Globus pallidus (tissue), 1 donor: Measurements from ENCODE around the gene CAPN3.
A peak's percentile ranks its signal among the peaks of the same experiment; 100 is the strongest.
"Not testable (repeated sequence)": the region's sequence is repeated elsewhere in the genome, so short reads cannot be mapped to it uniquely, and the experiment has no call there.

Experiments used
- DNase-seq: peaks from one replicate; pipeline ENCODE4 v3.0.0-alpha.2; 2015; ENCODE audit warnings: low spot score

The CAPN3 gene

DNA sequence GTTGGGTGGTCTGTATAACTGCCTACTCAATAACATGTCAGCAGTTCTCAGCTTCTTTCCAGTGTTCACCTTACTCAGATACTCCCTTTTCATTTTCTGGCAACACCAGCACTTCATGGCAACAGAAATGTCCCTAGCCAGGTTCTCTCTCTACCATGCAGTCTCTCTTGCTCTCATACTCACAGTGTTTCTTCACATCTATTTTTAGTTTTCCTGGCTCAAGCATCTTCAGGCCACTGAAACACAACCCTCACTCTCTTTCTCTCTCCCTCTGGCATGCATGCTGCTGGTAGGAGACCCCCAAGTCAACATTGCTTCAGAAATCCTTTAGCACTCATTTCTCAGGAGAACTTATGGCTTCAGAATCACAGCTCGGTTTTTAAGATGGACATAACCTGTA lies at the start of gene CAPN3:
Gene CAPN3, plus strand, starts transcription at position 253 of the 400 bp plus-strand sequence. CDS start 305 bp downstream, outside the sequence.
- DNase-seq: no peak

DNA sequence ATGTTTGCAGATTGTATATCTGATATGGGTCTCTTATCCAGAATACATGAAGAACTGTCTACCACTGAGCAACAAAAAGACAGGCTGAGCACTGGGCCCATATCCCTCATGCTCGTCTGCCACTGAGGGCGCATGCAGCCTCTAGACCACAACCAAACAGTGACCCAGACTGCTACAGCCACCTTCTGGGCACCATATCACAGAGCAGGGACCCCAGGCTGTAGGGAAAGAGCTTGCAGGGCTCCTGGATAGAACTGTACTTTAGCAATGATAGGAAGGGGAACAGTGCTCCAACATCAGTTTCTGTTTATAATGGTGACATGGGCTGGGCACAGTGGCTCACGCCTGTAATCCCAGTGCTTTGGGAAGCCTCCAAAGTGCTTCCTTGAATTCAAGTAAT lies 45.8 kb upstream of the CAPN3 start:
- DNase-seq: no peak

DNA sequence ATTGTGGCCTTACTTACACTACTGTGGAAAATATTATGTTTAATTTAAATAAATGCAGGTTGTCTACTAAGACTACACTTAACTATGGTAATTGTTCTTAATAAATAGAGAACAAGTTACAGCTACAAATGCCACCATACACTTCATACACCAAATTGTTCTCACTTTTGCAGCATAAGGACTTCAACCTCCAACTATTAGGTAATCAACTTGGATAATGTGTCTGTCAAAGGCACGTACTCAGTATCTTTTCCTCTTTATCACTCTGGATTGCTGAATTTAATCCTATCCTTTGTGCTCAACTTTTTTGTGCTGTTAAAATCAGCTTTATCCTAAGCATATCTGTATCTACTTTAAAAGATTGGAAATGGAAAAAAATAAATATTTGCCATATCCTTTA lies 44.5 kb upstream of the CAPN3 start:
- DNase-seq: no peak

DNA sequence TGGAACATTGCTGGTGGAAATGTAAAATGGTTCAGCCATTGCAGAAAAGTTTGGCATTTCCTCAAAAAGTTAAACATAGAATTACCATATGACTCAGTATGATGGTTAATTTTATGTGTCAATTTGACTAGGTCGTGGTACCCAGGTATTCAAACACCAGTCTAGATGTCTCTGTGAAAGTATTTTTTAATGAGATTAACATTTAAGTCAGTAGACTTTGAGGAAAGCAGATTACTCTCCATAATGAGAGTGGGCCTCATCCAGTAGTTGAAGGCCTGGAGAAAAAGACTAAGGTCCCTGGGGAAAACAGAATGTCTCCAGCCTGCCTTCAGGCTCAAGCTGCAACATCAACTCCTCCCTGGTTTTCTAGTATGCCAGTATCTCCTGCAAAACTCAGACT lies 43.8 kb upstream of the CAPN3 start:
- DNase-seq: no peak

DNA sequence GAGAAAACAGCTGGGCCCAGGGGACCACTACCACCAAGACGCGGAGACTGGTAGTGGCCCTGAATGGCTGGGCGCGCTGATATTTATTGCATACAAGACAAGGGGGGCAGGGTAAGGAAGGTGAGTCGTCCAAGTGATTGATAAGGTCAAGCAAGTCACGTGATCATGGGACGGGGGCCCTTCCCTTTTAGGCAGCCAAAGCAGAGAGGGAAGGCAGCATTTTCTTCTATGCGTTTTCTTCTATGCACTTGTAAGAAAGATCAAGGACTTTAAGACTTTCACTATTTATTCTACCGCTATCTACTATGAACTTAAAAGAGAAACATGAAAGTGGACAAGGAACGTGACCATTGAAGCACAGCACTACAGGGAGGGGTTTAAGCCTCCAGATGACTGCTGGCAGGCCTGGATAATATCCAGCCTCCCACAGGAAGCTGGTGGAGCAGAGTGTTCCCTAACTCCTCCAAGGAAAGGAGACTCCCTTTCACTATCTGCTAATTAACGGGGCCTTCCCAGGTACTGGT lies 43.0 kb upstream of the CAPN3 start:
- not testable (repeated sequence) for DNase-seq

DNA sequence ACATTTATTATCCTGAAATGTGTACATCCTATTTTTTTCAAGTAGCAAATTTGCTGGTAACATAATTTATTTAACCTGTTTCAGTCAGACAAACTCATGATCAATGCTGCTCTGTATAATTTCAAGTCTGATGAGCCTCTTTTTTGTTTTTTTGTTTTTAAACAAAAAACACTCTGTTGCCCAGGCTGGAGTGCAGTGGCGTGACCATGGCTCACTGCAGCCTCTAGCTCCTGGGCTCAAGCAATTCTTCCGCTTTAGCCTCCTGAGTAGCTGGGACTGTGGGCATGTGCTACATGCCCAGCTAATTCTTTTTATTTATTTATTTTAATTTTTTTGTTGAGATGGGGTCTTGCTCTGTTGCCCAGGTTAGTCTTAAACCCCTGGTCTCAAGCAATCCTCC lies 40.1 kb upstream of the CAPN3 start:
- peak; percentile 1 for DNase-seq

DNA sequence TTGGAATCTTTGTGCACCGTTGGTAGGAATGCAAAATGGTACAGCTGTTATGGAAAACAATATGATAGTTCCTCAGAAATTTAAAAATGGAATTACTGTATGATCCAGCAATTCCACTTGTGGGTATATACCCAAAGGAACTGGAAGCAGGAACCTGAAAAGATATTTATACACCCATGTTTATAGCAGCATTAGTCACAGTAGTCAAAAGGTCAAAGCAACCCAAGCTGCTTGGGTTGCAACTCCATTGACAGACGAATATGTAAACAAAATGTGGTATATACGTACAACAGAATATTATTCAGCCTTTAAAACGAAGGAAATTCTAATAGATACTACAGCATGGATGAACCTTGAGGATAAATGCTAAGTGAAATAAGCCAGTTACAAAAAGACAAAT lies 35.0 kb upstream of the CAPN3 start:
- no peak for DNase-seq

DNA sequence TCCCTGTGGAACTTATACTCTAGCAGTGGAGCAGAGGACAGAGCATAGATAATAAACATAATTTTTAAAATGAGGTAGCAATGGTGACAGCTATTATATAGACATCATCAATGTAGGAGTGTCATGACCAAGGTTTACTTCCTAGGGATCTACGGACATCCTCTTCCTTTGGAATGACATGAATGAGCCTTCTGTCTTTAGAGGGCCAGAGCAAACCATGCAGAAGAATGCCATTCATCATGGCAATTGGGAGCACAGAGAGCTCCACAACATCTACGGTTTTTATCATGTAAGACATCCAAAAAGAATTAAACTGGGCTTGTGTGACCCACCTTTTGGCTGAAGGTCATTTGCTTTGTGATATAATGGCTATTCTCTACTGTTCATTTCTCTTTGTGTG lies 30.1 kb upstream of the CAPN3 start:
- DNase-seq: peak; percentile 15

DNA sequence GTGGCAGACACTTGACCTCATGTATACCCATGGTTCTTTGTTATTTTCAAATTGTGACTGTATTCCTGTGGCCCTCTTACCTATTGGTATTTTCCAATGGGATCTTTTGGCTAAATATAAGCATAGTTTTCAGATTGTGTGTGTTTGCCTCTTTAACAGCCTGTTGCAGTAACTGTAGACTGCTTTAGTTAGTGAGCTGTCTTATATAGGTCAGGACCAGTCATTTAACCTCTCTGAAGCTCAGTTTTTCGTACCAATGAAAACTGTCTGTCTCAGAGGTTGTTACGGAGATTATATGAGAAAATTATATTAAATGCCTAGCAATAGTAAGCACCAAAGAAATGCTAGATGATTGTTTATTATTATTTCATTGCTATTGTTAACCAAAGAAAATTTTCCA lies 29.3 kb upstream of the CAPN3 start:
- no peak for DNase-seq

DNA sequence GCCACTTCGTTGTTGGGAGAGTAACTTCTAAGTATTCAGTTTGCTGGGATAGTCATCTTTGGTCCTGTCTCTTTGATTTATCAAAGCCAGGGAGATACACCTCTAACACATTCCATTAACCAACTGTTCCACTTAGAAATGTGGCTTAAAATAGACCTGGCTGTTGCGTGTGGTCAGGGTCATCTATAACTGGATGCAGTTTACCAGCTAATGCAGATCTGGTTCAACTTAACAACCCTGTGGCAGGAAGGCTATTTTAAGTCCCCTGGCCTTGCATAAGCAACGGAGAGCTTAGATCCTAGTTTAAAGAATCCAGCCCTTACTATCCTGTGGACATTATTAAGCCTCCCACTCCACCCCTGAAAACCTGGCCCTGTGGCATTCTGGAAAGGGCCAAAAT lies 28.1 kb upstream of the CAPN3 start:
- no peak for DNase-seq

DNA sequence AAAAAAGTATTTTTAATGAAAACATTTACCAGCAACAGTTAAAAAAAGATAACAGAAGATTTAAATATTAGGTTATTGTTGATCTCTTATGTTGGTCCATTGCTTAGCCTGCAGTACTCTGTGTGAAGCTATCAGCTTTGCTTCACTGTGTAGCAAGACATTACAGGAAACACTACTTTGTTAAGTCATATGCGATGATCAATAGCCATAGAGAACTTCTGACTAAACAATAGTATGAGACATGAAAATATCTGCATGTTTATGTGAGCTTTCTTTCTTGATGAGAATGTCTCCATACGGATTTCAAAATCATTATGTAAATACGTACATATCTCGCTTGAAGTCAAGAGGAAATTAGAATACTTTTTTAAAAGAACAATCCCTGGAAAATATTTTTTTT lies 27.0 kb upstream of the CAPN3 start:
- DNase-seq: no peak

DNA sequence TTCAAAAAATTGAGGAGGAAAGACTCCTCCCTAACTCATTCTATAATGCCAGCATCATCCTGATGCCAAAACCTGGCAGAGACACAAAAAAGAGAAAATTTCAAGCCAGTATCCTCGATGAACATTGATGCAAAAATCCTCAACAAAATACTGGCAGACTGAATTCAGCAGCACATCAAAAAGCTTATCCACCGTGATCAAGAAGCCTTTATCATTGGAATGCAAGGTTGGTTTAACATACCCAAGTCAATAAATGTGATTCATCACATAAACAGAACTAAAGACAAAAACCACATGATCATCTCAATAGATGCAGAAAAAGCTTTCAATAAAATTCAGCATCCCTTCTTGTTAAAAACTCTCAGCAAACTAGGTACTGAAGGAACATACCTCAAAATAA lies 24.2 kb upstream of the CAPN3 start:
- DNase-seq: no peak

DNA sequence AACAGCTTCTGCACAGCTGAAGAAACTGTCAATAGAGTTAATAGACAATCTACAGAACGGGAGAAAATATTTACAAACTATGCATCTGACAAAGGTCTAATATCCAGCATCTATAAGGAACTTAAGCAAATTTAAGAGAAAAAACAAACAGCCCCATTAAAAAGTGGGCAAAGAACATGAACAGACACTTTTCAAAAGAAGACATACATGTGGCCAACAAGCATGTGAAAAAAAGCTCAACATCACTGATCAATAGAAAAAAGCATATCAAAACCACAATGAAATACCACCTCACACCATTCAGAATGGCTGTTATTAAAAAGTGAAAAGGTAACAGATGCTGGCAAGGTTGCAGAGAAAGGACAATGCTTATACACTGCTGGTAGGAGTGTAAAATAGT lies 22.7 kb upstream of the CAPN3 start:
- not testable (repeated sequence) for DNase-seq

DNA sequence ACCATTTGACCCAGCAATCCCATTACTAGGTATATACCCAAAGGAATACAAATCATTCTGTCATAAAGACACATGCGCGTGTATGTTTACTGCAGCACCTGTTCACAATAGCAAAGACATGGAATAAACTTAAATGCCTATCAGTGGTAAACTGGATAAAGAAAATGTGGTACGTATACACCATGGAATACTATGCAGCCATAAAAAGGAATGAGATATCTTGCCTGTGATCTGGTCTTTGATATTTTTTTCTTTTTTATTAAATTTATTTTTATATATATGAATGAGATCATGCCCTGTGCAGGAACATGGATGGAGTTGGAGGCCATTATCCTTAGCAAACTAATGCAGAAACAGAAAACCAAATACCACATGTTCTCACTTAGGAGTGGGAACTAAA lies 22.2 kb upstream of the CAPN3 start:
- DNase-seq: not testable (repeated sequence)

DNA sequence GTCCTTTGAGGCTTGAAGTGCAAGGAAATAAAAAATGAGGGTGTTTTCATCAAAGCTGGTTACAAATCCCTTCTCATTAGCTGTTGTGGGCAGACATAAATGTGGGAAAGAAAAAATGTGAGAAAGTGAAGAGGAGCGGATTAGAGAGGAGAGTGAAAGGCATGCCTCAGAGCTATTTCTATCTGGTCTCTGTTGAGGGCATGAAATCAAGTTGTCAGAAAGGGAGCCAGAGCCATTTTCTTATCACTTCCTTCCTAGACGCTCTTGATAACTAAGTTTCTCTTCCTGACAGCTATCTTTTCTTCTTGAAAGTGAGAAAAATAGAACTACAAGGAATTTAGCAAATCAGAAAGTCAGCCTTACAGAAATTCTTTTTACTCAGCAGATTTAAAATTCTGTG lies 20.8 kb upstream of the CAPN3 start:
- no peak for DNase-seq

DNA sequence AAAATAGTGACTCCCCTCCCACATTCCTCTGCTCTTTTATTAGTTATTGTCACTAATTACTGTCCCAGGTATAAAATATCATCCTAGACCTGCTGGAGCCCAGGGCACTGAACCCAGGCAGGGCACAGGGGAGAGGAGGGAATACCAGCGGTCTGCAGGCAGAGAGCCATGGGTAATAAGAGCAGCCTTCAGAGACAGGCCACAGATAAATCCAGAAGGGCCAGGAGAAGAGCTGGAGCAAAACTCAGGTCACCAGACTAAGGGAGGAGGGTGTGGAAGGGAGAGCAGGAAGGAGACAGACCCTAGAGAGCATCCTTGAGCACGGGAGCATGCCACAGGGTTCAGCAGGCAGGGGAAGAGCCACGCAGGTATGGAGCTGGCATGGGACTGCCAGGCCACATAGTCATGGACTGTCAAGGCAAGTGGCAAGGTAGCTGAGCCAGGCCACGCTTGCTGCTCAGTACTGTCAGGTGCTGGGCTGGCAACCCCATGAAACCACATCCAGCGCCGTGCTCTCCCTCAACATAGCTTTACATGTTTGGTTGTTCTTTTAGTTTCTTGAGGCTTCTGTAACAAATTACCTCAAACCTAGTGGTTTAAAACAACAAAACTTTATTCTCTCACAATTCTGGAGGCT lies 15.6 kb upstream of the CAPN3 start:
- DNase-seq: no peak

DNA sequence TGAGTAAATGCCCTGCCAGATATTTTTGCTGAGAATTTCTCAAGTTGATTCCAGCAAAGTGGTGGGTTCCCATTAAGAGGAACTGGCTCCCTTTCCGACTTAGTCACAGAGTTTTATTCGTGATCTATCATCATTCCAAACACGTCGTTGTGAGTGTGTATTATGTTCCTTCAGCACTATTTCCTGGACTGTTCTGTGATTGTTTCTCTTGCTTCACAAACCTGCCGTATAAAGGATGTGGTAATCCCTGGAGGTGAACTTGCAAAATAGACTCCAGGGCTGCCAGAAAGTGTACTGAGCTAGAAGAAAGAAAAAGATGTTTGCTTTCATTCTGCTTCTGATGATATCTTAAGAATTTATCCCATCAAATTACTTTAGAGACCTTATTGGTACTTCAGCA lies 14.5 kb upstream of the CAPN3 start:
- DNase-seq: no peak

DNA sequence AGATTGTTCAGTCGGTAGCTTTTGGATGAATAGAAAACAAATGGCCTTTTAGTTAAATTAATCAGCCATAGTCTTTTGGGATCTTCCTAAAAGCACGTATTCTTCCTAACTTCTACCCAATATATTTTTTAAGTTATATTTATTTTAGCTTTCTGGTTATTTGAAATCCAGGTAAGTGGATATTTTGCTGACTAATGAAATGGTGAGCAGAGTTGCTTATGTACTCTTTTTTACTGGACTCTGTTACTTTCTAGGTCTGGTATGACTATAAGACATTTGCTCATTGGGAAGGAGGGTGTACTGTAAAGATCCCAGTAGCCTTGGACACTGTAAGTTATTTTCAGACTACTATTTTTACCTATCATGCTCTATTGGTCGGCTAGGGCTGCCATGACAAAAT lies 13.8 kb upstream of the CAPN3 start:
- no peak for DNase-seq

DNA sequence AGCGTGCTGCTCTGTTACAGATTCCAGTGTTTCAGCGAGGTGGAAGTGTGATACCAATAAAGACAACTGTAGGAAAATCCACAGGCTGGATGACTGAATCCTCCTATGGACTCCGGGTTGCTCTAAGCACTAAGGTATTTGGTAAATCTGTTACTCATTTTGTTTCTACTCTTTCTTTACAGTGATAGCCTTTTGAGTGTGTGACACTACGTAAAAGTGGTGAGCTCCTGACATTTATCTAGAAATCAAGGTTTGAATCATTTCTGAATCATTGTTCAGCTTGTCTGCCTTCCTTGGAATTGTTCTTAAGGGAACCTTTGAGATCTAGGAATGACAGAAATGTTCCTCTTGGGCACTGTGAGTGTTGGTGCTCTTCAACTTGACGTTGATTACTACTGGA lies 11.2 kb upstream of the CAPN3 start:
- DNase-seq: no peak

DNA sequence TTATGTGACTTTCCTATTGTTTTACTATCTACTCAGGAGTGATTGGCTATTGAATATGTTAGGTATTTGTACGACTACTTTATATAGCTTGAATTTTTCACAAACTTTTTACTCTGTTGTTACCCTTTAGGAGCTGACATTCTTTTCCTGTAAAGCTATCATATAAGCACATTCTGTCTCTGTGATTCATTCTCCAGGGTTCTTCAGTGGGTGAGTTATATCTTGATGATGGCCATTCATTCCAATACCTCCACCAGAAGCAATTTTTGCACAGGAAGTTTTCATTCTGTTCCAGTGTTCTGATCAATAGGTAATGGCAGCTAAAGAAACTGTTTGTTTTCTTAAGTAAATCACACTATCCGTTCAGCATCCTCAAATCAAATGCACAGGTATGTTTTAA lies 10.1 kb upstream of the CAPN3 start:
- DNase-seq: no peak

DNA sequence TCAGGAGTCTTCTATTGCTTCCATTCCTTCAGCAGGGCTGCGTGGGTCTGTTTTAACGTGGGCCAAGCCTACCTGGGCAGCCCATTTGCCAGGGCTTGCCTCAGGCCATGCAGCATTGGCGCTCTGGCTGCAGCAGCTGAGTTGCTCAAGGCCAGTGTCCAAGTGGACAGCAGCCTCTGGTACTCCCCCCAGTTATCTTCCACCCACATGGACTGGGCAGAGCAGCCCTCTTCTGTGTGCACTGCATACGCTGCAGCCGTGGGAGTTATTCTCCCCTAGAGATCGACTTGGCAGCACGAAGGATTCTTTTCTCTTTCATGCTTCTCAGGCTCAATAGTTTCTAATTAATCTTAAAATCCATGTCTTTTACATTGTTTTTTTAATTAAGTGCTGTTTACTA lies 6.9 kb upstream of the CAPN3 start:
- no peak for DNase-seq

DNA sequence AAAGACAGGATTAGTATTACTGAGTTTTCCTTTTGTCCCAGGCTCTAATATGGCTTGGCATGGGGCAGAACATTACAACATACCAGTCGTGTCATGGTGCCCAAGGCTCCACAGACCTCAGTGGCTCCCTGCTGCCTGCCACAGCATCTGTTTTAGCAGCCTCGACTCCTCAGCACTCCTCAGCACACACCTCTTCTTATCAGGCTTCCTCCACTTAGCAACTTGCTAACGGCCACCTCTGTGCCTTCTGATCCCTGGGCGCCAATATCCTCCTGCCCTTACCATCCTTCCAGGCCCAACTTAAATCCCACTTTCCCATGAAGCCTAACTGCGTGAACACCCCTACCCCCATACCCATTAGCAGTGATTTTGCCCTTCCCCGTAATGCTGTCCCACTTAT lies 6.2 kb upstream of the CAPN3 start:
- no peak for DNase-seq

DNA sequence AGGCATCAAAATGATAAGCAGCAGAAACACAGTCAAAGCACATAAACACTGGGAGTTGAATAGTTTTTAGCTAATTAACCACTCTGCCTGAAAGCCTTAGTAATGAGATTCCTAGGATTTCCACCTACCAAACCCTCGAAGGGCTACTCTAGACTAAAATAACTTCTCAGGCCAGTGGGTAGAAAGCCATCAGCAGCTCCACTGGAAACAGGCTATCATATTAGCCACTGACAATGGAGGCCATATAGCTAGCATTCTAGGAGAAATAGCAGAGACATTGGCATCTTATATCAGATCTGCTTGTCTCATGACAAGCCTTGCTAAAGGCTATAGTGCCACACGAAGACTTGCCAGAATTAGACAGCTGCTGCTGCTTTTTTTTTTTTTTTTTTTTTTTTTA lies 4.5 kb upstream of the CAPN3 start:
- DNase-seq: no peak

DNA sequence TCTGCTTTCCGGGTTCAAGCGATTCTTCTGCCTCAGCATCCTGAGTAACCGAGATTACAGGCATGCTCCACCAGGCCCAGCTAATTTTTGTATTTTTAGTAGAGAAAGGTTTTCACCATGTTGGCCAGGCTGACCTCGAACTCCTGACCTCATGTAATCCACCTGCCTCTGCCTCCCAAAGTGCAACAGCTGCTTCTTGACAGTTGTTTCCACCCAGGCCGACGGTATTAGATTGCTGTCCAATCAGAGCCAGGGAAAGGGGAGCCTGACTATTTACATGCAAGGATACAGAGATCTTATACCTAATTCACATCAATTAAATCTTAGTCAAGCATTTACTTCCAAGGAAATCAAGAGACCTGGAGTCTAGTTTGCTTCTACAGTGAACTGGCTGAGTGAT lies 4.0 kb upstream of the CAPN3 start:
- no peak for DNase-seq

DNA sequence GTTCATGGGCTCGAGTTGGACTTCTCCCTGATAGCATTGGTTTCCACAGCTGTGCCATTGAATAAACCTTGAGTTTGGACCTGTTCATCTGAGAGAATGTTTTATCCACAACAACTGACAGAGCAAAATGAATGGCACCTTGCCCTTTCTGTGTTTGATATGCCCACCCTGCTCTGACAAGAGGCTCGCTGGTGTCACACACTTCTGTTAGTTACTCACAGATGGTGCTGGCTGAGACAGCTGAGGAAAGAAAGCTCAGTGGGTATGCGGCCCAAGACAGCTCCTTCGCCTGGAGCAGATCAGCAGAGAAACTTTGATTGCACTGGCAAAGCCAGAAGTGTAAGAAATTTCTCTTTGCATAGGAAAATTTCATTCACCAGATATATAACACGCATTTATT lies 2.5 kb upstream of the CAPN3 start:
- DNase-seq: no peak
